Gastrocnemius medialis (tissue), 4 donors: Measurements from ENCODE around the gene SPATA31C2. TPM values are rescaled to one million over a fixed set of nuclear protein-coding genes. Genes with fewer than 3 reads are reported as not detected.
"Not testable (repeated sequence)": the region's sequence is repeated elsewhere in the genome, so short reads cannot be mapped to it uniquely, and the experiment has no call there.

Experiments used
- ATAC-seq, 2 donors: fragments of 150-250 bp; one replicate each; pipeline ENCODE4 v1.9.1; 2016
- DNase-seq, 2 donors: peaks; one replicate each; pipeline ENCODE4 v3.0.0-alpha.2; 2019
- H3K27ac ChIP-seq, 4 donors: fragments of 200-600 bp; sonication (generic); 1 replicate in 1 of 4; 2 replicates in 3 of 4; pipeline ENCODE4 v1.5.1; 2016 to 2018; ENCODE audit warnings: mild to moderate bottlenecking in 2 of 4, moderate library complexity in 1 of 4
- H3K27me3 ChIP-seq, 3 donors: fragments of 200-600 bp; sonication (generic) in 2 of 3; 1 replicate in 1 of 3; 2 replicates in 2 of 3; pipeline versions ENCODE4 v1.5.1 to v1.6.0; 2016 to 2019; ENCODE audit warnings: mild to moderate bottlenecking in 1 of 3, moderate library complexity in 1 of 3
- H3K36me3 ChIP-seq, 2 donors: fragments of 200-600 bp; sonication (generic) in 1 of 2; one replicate each; pipeline ENCODE4 v1.5.1; 2017 to 2018
- H3K4me1 ChIP-seq, 2 donors: fragments of 200-600 bp; sonication (generic) in 1 of 2; one replicate each; pipeline ENCODE4 v1.5.1; 2016 to 2017; ENCODE audit warnings: mild to moderate bottlenecking in 2 of 2
- H3K4me3 ChIP-seq, 4 donors: fragments of 200-600 bp; sonication (generic) in 3 of 4; 1 replicate in 1 of 4; 2 replicates in 3 of 4; pipeline ENCODE4 v1.5.1; 2016 to 2019; ENCODE audit warnings: mild to moderate bottlenecking in 2 of 4
- H3K9me3 ChIP-seq, 3 donors: fragments of 200-600 bp; sonication (generic) in 2 of 3; 1 replicate in 1 of 3; 2 replicates in 2 of 3; pipeline ENCODE4 v1.5.1; 2016 to 2019
- POLR2A ChIP-seq, 2 donors: fragments of 450-650 bp; IDR thresholded peaks; one replicate each; pipeline ENCODE4 v1.6.1; 2017; ENCODE audit warnings: antibody characterized with exemption in 2 of 2, mild to moderate bottlenecking in 2 of 2, moderate library complexity in 2 of 2
- in situ Hi-C, 4 donors: fragments of 200-750 bp; cut with MboI; loops; one replicate each; pipeline versions ENCODE4 v1.15.0 to v1.8.0; 2017; ENCODE audit warnings: low sequenced_read_pairs in 4 of 4
- intact Hi-C: fragments of 100-400 bp; cut with DNase I; formaldehyde crosslinking; loops from one replicate; pipeline ENCODE4 v1.15.1; 2023; ENCODE audit warnings: low total_unique reads
- total RNA-seq, 4 donors: library from RNA; depleted of rRNA; stranded (reverse); fragments of >200 nt; gene quantifications; one replicate each; pipeline versions ENCODE4 v1.1.0 to v1.2.3, GENCODE V29; 2016
- TF ChIP-seq, protein P1 (sequence below), 5 experiments: fragments of 450-650 bp in 3 of 5; fragments of 200-600 bp in 2 of 5; sonication (generic) in 2 of 5; IDR thresholded peaks in 4 of 5; conservative IDR thresholded peaks in 1 of 5; 1 replicate in 4 of 5; 2 replicates in 1 of 5; pipeline ENCODE4 v1.5.1; 2016 to 2019; ENCODE audit warnings: antibody characterized with exemption in 5 of 5, mild to moderate bottlenecking in 3 of 5, moderate library complexity in 3 of 5

The SPATA31C2 gene
- total RNA-seq, 4 donors from 2014 or later, result not detected

DNA sequence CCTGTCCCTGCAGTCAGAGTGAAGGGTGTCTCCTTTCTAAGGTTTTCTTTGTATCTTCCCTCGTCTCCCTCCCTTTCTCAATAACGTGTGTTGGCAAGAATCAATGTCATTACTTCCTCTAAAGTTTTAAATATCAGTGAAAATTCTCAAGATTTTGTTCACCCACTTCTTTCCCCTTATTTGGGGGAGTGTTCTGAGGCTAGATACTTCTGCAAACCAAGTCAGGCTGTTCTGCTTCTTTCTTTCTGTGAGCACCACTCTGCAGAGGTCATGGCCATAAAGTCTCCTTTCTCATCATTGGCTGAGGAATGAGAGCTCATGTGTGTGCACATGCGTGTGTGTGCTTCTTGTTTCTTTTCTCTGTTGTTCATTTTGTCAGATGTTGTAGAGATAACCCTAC, 26.6 kb upstream of the SPATA31C2 start:
- Histone ChIP-seq H3K4me1 (no peaks in the 10 kb centered on the region), H3K27me3 (peaks cover 0 to 2% (median 0%) of the 10 kb centered on the region in 3 donors), H3K9me3 (no peaks in the 10 kb centered on the region), H3K27ac (no peak overlapping the region), H3K4me3 (no peak overlapping the region), H3K36me3 (no peaks in the 10 kb centered on the region)
- intact Hi-C loops (no loop called here), in situ Hi-C loops (no loop called here)
- ATAC-seq (no peak), DNase-seq (no peak)
- no peak for TF ChIP-seq POLR2A (IDR thresholded peaks at IDR 0.05)
- TF ChIP-seq, protein P1, sequence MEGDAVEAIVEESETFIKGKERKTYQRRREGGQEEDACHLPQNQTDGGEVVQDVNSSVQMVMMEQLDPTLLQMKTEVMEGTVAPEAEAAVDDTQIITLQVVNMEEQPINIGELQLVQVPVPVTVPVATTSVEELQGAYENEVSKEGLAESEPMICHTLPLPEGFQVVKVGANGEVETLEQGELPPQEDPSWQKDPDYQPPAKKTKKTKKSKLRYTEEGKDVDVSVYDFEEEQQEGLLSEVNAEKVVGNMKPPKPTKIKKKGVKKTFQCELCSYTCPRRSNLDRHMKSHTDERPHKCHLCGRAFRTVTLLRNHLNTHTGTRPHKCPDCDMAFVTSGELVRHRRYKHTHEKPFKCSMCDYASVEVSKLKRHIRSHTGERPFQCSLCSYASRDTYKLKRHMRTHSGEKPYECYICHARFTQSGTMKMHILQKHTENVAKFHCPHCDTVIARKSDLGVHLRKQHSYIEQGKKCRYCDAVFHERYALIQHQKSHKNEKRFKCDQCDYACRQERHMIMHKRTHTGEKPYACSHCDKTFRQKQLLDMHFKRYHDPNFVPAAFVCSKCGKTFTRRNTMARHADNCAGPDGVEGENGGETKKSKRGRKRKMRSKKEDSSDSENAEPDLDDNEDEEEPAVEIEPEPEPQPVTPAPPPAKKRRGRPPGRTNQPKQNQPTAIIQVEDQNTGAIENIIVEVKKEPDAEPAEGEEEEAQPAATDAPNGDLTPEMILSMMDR (IDR thresholded peaks at IDR 0.05 in 4 of 5, conservative IDR thresholded peaks at IDR 0.05 in 1 of 5), result no peak

DNA sequence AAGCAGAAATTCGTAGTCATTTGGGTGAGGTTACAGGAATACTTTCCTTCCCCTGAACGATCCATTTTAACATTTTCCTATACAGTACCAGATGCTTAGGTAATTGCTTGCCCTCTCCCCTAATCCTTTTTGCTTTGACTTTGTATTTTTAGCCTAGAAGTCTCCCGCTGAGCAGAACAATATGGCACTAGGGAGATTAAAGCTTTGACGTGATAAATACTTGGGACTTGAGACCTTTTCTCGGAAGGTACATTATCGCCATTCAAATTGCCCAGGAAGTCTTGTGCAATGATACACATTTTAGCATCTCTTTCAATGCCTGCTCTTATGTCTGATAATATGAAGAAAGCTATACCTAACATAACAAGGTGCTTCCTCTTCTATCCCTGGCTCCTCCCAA, 22.9 kb upstream of the SPATA31C2 start:
- Histone ChIP-seq H3K36me3 (no peaks in the 10 kb centered on the region), H3K4me1 (no peaks in the 10 kb centered on the region), H3K9me3 (no peaks in the 10 kb centered on the region), H3K27ac (no peak overlapping the region), H3K27me3 (peaks cover 0 to 2% (median 0%) of the 10 kb centered on the region in 3 donors), H3K4me3 (no peak overlapping the region)
- ATAC-seq, result no peak
- intact Hi-C loops (no loop called here), in situ Hi-C loops (no loop called here)
- no peak for DNase-seq
- TF ChIP-seq POLR2A (IDR thresholded peaks at IDR 0.05), result no peak
- TF ChIP-seq, protein P1 (IDR thresholded peaks at IDR 0.05 in 4 of 5, conservative IDR thresholded peaks at IDR 0.05 in 1 of 5), result no peak

DNA sequence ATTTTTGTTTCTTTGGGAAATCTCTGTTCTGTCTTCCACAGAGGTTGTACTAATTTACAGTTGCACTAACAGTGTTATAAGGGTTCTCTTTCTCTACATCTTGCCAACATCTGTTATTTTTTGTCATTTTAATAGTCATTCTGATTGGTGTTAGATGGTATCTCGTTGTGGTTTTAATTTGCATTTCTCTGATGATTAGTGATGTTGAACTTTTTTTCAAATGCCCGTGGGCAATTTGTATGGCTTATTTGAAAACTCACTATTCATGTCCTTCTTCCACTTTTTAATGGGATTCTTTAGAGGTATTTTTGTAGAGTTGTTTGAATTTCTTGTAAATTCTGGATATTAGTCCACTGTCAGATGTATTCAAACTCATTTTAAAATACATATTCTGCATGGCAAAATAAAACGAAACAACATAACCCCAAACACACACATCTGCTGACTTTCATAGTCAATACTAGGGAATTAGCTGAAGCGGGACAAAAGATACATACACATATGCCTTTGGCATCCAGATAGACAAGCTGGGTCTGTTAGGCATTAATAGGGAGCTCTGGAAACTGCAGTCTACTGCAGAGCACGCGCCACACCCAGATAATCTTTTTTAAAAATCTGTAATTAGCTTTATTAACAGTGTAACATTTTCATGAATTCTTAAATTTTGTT, 5.8 kb upstream of the SPATA31C2 start:
- no peaks in the 10 kb centered on the region for H3K9me3 ChIP-seq
- in situ Hi-C loops, result no loop called here
- no peaks in the 10 kb centered on the region for H3K36me3 ChIP-seq
- DNase-seq, result no peak
- H3K4me1 ChIP-seq, result no peaks in the 10 kb centered on the region
- no peak for ATAC-seq
- no peaks in the 10 kb centered on the region for H3K27me3 ChIP-seq
- H3K27ac ChIP-seq, result no peak overlapping the region
- intact Hi-C loops, result no loop called here
- H3K4me3 ChIP-seq, result no peak overlapping the region
- TF ChIP-seq, protein P1 (IDR thresholded peaks at IDR 0.05 in 4 of 5, conservative IDR thresholded peaks at IDR 0.05 in 1 of 5), result no peak
- no peak for TF ChIP-seq POLR2A (IDR thresholded peaks at IDR 0.05)

DNA sequence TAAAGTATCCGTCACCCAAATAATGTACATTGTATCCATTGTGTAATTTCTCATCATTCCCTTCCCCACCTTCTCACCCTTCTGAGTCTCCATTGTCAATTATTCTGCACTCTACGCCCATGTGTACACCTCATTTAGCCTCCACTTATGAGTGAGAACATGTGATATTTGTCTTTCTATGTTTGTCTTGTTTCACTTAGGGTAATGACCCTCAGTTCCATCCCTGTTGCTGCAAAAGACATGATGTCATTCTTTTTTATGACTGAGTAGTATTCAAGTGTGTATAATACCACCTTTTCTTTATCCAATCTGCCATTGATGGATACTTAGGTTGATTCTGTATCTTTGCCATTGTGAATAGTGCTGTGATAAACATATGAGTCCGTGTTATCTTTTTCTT, 4.9 kb upstream of the SPATA31C2 start:
- H3K4me1 ChIP-seq, result no peaks in the 10 kb centered on the region
- H3K36me3 ChIP-seq, result no peaks in the 10 kb centered on the region
- no peak overlapping the region for H3K27ac ChIP-seq
- ATAC-seq (no peak), DNase-seq (no peak)
- in situ Hi-C loops (no loop called here), intact Hi-C loops (no loop called here)
- H3K9me3 ChIP-seq, result no peaks in the 10 kb centered on the region
- TF ChIP-seq, protein P1 (IDR thresholded peaks at IDR 0.05 in 4 of 5, conservative IDR thresholded peaks at IDR 0.05 in 1 of 5), result no peak
- no peak for TF ChIP-seq POLR2A (IDR thresholded peaks at IDR 0.05)
- H3K4me3 ChIP-seq, result no peak overlapping the region
- H3K27me3 ChIP-seq, result no peaks in the 10 kb centered on the region

DNA sequence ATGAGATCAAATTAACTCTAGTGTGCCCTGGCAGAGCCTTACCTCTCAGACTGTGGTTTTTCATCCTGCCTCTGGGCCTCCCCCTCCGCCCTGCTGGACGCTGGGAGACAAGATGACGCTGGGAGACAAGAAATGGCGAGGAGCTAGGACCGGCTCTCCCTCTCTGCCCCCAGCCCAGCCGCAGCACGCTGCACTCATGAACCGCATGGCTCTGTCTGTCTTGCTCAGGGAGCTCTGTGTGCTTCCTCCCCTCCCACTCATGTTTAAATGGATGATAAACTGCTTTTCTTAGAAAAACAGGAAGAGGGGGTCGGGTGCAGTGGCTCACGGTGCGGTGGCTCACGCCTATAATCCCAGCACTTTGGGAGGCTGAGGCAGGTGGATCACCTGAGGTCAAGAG, 4.7 kb downstream of the SPATA31C2 start:
- DNase-seq, in situ Hi-C loops, H3K9me3 ChIP-seq, H3K36me3 ChIP-seq, H3K4me1 ChIP-seq, H3K27me3 ChIP-seq, H3K27ac ChIP-seq, intact Hi-C loops, ATAC-seq, H3K4me3 ChIP-seq: not testable (repeated sequence)

DNA sequence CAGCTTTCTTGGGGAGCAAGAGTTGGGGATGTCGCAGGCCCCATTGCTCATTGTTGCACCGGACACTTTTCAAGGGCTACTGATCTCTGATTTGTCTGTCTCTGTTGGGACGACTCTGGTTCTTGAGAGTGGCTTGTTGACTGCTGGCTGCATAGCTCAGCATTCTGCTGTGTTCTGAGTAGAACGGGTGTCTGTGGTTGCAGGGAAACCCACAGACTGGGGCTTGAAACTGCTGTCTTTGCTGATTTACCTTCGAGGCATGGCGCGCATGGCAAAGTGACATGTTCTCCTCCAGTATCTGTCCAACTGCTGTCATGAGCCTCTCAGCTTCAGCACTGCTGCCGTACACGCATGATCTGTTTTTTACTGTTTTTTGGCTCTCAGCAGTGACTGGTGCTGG, 8.7 kb downstream of the SPATA31C2 start:
- ATAC-seq, intact Hi-C loops, in situ Hi-C loops: not testable (repeated sequence)

DNA sequence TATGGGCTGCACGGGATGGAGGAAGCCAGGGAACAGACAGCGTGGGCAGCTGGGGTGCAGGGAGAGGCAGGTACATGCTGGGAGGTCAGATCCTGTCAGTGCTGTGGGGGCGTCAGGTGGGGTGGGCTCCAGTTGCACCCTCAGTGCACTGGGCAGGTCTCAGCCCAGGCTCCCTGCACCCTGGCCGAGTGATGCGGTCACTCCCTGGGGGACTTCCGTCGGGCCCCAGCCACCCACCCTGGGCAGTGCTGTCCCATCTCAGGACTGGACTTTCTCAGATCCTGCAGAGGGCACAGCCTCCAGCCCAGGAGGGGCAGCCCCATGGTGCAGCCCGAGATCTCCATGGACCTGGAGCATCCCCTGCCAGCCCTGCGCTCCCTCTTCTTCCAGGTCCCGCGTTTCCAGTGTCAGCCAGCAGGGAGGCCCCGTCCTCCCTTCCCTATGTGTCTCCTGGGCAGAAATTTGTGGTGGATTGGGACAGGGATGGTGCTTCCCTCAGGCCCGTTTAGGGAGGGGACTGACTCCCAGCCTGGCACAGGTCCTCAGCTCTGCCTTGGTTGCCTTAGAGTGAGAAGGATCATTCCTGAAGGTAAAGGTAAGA, 10.5 kb downstream of the SPATA31C2 start:
- in situ Hi-C loops, ATAC-seq, H3K4me3 ChIP-seq, H3K27me3 ChIP-seq, H3K9me3 ChIP-seq, H3K4me1 ChIP-seq, DNase-seq, H3K27ac ChIP-seq, H3K36me3 ChIP-seq, intact Hi-C loops: not testable (repeated sequence)

More for the DNA sequence above, 8.7 kb downstream of the SPATA31C2 start:
- not testable (repeated sequence) for DNase-seq, H3K9me3 ChIP-seq, H3K4me1 ChIP-seq, H3K36me3 ChIP-seq, H3K27ac ChIP-seq, H3K4me3 ChIP-seq, H3K27me3 ChIP-seq

DNA sequence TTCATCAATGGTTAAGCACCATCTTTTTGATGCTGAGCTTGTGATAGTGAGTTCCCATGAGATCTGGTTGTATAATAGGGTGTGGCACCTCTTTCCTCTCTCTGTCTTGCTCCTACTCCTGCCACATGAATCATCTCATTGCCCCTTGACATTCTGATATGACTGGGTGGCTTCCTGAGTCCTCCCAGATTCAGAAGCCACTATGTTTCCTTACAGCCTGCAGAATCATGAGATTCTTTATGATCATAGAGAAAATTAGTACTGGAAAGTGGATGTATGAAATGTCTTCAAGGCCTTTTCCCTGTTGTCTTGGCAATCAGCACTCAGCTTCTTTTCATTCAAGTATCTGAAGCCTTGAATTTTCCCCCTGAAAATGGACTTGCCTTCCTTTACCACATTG, 14.9 kb downstream of the SPATA31C2 start:
- H3K4me1 ChIP-seq, ATAC-seq, in situ Hi-C loops, H3K36me3 ChIP-seq, H3K27me3 ChIP-seq, H3K27ac ChIP-seq, H3K4me3 ChIP-seq, intact Hi-C loops, H3K9me3 ChIP-seq, DNase-seq: not testable (repeated sequence)
